AG04450 (cell line): ENCODE results near the gene CADM1. TPM values are rescaled to one million over a fixed set of nuclear protein-coding genes. Genes with fewer than 3 reads are reported as not detected.

Experiments
- CTCF ChIA-PET: fragments of 300-600, 350-600 bp; formaldehyde crosslinking; extraction: SDS; loops from one replicate; lab custom pipeline; 2022; ENCODE audit warnings: antibody characterized with exemption, inconsistent platforms; lab: Charles Lee
- POLR2A ChIA-PET: fragments of 350-600 bp; formaldehyde crosslinking; extraction: SDS; loops from one replicate; lab custom pipeline; 2021; ENCODE audit warnings: antibody characterized with exemption, inconsistent platforms; lab: Yijun Ruan, JAX
- DNase-seq: peaks from one replicate; pipeline ENCODE4 v3.0.0-alpha.2; 2011; ENCODE audit warnings: low read depth, low spot score
- H3K27ac ChIP-seq: one replicate; pipeline ENCODE4 v1.5.1; 2012; ENCODE audit warnings: low read depth, low read length, control low read depth
- H3K27me3 ChIP-seq: one replicate; pipeline ENCODE4 v1.6.0; 2012; ENCODE audit warnings: low read length; ENCODE audit not compliant: control insufficient read depth, insufficient read depth
- H3K4me3 ChIP-seq: 2 replicates; pipeline ENCODE4 v1.5.1; 2011; ENCODE audit warnings: mild to moderate bottlenecking, low read depth, low read length, control low read depth
- H3K9me3 ChIP-seq: 2 replicates; pipeline ENCODE4 v1.5.1; 2012; ENCODE audit warnings: low read length; ENCODE audit not compliant: control insufficient read depth, insufficient read depth
- CTCF ChIP-seq: IDR thresholded peaks from 2 replicates; pipeline ENCODE4 v1.5.1; 2011; ENCODE audit warnings: low read depth, low read length, control low read depth, inconsistent platforms
- polyA plus RNA-seq: library from polyadenylated mRNA; depleted of rRNA; stranded (reverse); fragments of >200 nt; gene quantifications from 2 replicates; pipeline ENCODE4 v1.2.3, GENCODE V29; 2011

CADM1 gene
- polyA plus RNA-seq, 1 experiment = 70.7 TPM

- Histone ChIP-seq H3K4me3 (no peak overlapping the region), H3K9me3 (no peaks in the 10 kb centered on the region), H3K27ac (no peak overlapping the region), H3K27me3 (no peaks in the 10 kb centered on the region)
- TF ChIP-seq CTCF = no peak
- CTCF ChIA-PET = interaction anchor here (0.7 to 1.0 kb wide), 4 partner anchors 13 to 402 kb away, joined by 3 read pairs; no protein-coding TSS in a partner anchor
- no peak for DNase-seq
- POLR2A ChIA-PET = no interaction called here
These were observed 182.5 kb downstream of the CADM1 start for GRCh38 chr11:115321605-115322289.

- DNase-seq = no peak
- Histone ChIP-seq H3K9me3 (no peaks in the 10 kb centered on the region), H3K27ac (no peak overlapping the region), H3K4me3 (no peak overlapping the region), H3K27me3 (no peaks in the 10 kb centered on the region)
- CTCF ChIA-PET = interaction anchor here (1.0 kb wide), 2 partner anchors 12 to 17 kb away, joined by 3 to 4 read pairs; no protein-coding TSS in a partner anchor
- POLR2A ChIA-PET = no interaction called here
- TF ChIP-seq CTCF = no peak
These were observed 186.7 kb downstream of the CADM1 start for GRCh38 chr11:115317277-115318185.

- no peak overlapping the region for H3K27ac ChIP-seq
- H3K27me3 ChIP-seq = no peaks in the 10 kb centered on the region
- CTCF ChIA-PET = interaction anchor here (1.0 to 1.1 kb wide), 2 partner anchors 8 to 18 kb away, joined by 3 to 4 read pairs; no protein-coding TSS in a partner anchor
- no peak for TF ChIP-seq CTCF
- no peak overlapping the region for H3K4me3 ChIP-seq
- DNase-seq = no peak
- POLR2A ChIA-PET = no interaction called here
- no peaks in the 10 kb centered on the region for H3K9me3 ChIP-seq
These were observed 187.5 kb downstream of the CADM1 start for GRCh38 chr11:115316696-115317095.

GRCh38 chr11:115314330-115314920, 189.8 kb downstream of the CADM1 start:
- ChIA-PET POLR2A (no interaction called here), CTCF (interaction anchor here (1.2 to 1.8 kb wide), 2 partner anchors 10 to 19 kb away, joined by 3 to 6 read pairs; no protein-coding TSS in a partner anchor)
- no peak overlapping the region for H3K27ac ChIP-seq
- H3K27me3 ChIP-seq = no peaks in the 10 kb centered on the region
- H3K4me3 ChIP-seq = no peak overlapping the region
- H3K9me3 ChIP-seq = no peaks in the 10 kb centered on the region
- no peak for TF ChIP-seq CTCF
- no peak for DNase-seq
